ENCODE results near the gene BDNF.
"Not testable (repeated sequence)": the region's sequence is repeated elsewhere in the genome, so short reads cannot be mapped to it uniquely, and the experiment has no call there.

Gene BDNF

GRCh38 chr11:27700351-27701301 lies at the start of gene BDNF:
BDNF (minus strand) TSS chr11:27700455; CDS start chr11:27658564, 41,891 bp downstream.
- DNase-seq (ENCODE audit: low spot score) = no peak

GRCh38 chr11:27740362-27741013 lies 40.2 kb upstream of the BDNF start:
- no peak for DNase-seq (ENCODE audit: low spot score)

GRCh38 chr11:27735281-27735680 lies 35.0 kb upstream of the BDNF start:
- DNase-seq (ENCODE audit: low spot score) = no peak

GRCh38 chr11:27731803-27732202 lies 31.5 kb upstream of the BDNF start:
- DNase-seq (ENCODE audit: low spot score) = not testable (repeated sequence)

GRCh38 chr11:27726981-27727380 lies 26.7 kb upstream of the BDNF start:
- no peak for DNase-seq (ENCODE audit: low spot score)

- no peak for DNase-seq (ENCODE audit: low spot score)
Measured at GRCh38 chr11:27723687-27724086, 23.4 kb upstream of the BDNF start.

GRCh38 chr11:27722953-27723344 lies 22.7 kb upstream of the BDNF start:
- DNase-seq (ENCODE audit: low spot score) = no peak

- DNase-seq (ENCODE audit: low spot score) = no peak
Measured at GRCh38 chr11:27722117-27722952, 22.1 kb upstream of the BDNF start.

GRCh38 chr11:27721264-27722116 lies 21.2 kb upstream of the BDNF start:
- DNase-seq (ENCODE audit: low spot score) = no peak

- no peak for DNase-seq (ENCODE audit: low spot score)
Measured at GRCh38 chr11:27720277-27720830, 20.1 kb upstream of the BDNF start.

- DNase-seq (ENCODE audit: low spot score) = no peak
Measured at GRCh38 chr11:27719546-27719925, 19.3 kb upstream of the BDNF start.

GRCh38 chr11:27718863-27719545 lies 18.7 kb upstream of the BDNF start:
- no peak for DNase-seq (ENCODE audit: low spot score)

- no peak for DNase-seq (ENCODE audit: low spot score)
Measured at GRCh38 chr11:27718346-27718862, 18.1 kb upstream of the BDNF start.

- no peak for DNase-seq (ENCODE audit: low spot score)
Measured at GRCh38 chr11:27717801-27718229, 17.6 kb upstream of the BDNF start.

- DNase-seq (ENCODE audit: low spot score) = no peak
Measured at GRCh38 chr11:27717377-27717776, 17.1 kb upstream of the BDNF start.

- DNase-seq (ENCODE audit: low spot score) = no peak
Measured at GRCh38 chr11:27716835-27717234, 16.6 kb upstream of the BDNF start.

- no peak for DNase-seq (ENCODE audit: low spot score)
Measured at GRCh38 chr11:27716216-27716615, 16.0 kb upstream of the BDNF start.

- DNase-seq (ENCODE audit: low spot score) = no peak
Measured at GRCh38 chr11:27711725-27712124, 11.5 kb upstream of the BDNF start.

- no peak for DNase-seq (ENCODE audit: low spot score)
Measured at GRCh38 chr11:27710536-27710935, 10.3 kb upstream of the BDNF start.

GRCh38 chr11:27707676-27708075 lies 7.4 kb upstream of the BDNF start:
- no peak for DNase-seq (ENCODE audit: low spot score)
